Naive thymus-derived CD8-positive, alpha-beta T cell (primary cell): ENCODE measurements around the gene PPP3CA. TPM values are rescaled to one million over a fixed set of nuclear protein-coding genes. Genes with fewer than 3 reads are reported as not detected.
"Not testable (repeated sequence)": the region's sequence is repeated elsewhere in the genome, so short reads cannot be mapped to it uniquely, and the experiment has no call there.

Source experiments
- ATAC-seq, 2 donors: fragments of 150-1000 bp; cut with Tn5 transposase in 1 of 2; sonication (Bioruptor Pico), chemical (Tn5 transposase) in 1 of 2; 1 replicate in 1 of 2; 2 replicates in 1 of 2; pipeline ENCODE4 v1.10.0; 2021; ENCODE audit warnings: mild to moderate bottlenecking in 2 of 2, moderate library complexity in 2 of 2
- POLR2A ChIA-PET: fragments of 350-600 bp; sonication (Branson Sonifier 250); formaldehyde crosslinking; loops from one replicate; lab custom pipeline; 2021; ENCODE audit warnings: antibody characterized with exemption; lab: Charles Lee
- DNase-seq, 10 donors: peaks; one replicate each; pipeline versions ENCODE4 v3.0.0 to v3.0.0-alpha.2; 2020 to 2022
- H3K27ac Mint-ChIP-seq, 10 donors: one replicate each; pipeline ENCODE4 v1.8.0; 2020 to 2022; ENCODE audit warnings: mild to moderate bottlenecking in 10 of 10, mixed read lengths in 10 of 10, moderate library complexity in 4 of 10, inconsistent platforms in 1 of 10
- H3K27me3 Mint-ChIP-seq, 5 donors: one replicate each; pipeline ENCODE4 v1.8.0; 2021 to 2022; ENCODE audit warnings: mixed read lengths in 5 of 5
- H3K36me3 Mint-ChIP-seq, 3 donors: one replicate each; pipeline ENCODE4 v1.8.0; 2020 to 2022; ENCODE audit warnings: mixed read lengths in 3 of 3, mild to moderate bottlenecking in 2 of 3, inconsistent platforms in 1 of 3
- H3K4me1 Mint-ChIP-seq, 4 donors: one replicate each; pipeline ENCODE4 v1.8.0; 2021 to 2022; ENCODE audit warnings: mixed read lengths in 4 of 4
- H3K4me3 Mint-ChIP-seq, 10 donors: one replicate each; pipeline ENCODE4 v1.8.0; 2020 to 2022; ENCODE audit warnings: mild to moderate bottlenecking in 10 of 10, mixed read lengths in 10 of 10, moderate library complexity in 6 of 10, inconsistent platforms in 1 of 10
- H3K9me3 Mint-ChIP-seq, 9 donors: one replicate each; pipeline ENCODE4 v1.8.0; 2020 to 2022; ENCODE audit warnings: mixed read lengths in 9 of 9, mild to moderate bottlenecking in 3 of 9, inconsistent platforms in 1 of 9, moderate library complexity in 1 of 9
- polyA plus RNA-seq, 3 donors: library from polyadenylated mRNA; unstranded; fragments of 300-500 nt; fragmentation: Illumina TruSeq; gene quantifications; one replicate each; pipeline ENCODE4 v1.2.3, GENCODE V29; 2021
- total RNA-seq, 8 experiments: library from RNA in 2 of 8; stranded (reverse) in 2 of 8; gene quantifications; one replicate each; pipeline ENCODE4 v1.2.3 and lab custom pipeline; 2021 to 2026

PPP3CA gene
- total and polyA plus RNA-seq, 5 experiments from 2014 or later: 2.8 to 23.7 (median 7.4) TPM

DNA sequence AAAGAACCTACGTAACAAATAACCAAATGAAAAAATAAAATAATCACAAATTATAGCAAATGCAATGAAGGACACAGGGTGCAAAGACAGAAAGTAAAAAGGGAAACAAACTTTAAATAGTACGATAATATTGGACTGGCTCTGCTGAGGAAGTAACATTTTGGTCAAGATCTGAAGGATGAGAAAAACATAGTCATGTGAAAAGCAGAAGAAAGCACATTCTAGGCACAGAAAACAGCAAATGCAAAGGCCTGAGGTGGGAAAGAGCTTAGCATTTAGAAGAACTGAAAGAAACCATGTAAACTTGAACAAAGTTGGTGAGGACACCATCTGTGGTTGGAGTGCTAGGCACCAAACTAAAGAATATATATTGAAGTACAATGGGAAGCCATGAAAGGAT, 111.2 kb downstream of the PPP3CA start:
- POLR2A ChIA-PET: no interaction called here
- H3K27me3 Mint-ChIP-seq: no peaks in the 10 kb centered on the region
- H3K36me3 Mint-ChIP-seq: no peaks in the 10 kb centered on the region
- ATAC-seq: no peak
- H3K4me3 Mint-ChIP-seq: no peak overlapping the region
- no peaks in the 10 kb centered on the region for H3K9me3 Mint-ChIP-seq
- peaks cover 14 to 52% (median 25%) of the 10 kb centered on the region in 4 donors for H3K4me1 Mint-ChIP-seq
- no peak for DNase-seq
- H3K27ac Mint-ChIP-seq: no peak overlapping the region

DNA sequence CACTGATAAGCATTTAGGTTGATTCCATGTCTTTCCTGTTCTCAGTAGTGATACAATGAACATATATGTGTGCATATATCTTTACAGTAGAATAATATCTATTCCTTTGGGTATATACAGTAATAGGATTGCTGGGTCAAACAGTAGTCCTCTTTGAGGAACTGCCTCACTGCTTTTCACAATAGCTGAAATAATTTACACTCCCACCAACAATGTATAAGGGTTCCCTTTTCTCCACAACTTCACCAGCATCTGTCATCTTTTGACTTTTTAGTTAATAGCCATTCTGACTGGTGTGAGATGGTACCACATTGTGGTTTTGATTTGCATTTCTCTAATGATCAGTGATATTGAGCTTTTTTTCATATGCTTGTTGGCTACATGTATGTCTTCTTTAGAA, 113.2 kb downstream of the PPP3CA start:
- H3K27me3 Mint-ChIP-seq, ATAC-seq, H3K4me3 Mint-ChIP-seq, H3K27ac Mint-ChIP-seq, DNase-seq, POLR2A ChIA-PET, H3K36me3 Mint-ChIP-seq, H3K9me3 Mint-ChIP-seq: not testable (repeated sequence)
- H3K4me1 Mint-ChIP-seq: peaks cover 16 to 52% (median 26%) of the 10 kb centered on the region in 4 donors

DNA sequence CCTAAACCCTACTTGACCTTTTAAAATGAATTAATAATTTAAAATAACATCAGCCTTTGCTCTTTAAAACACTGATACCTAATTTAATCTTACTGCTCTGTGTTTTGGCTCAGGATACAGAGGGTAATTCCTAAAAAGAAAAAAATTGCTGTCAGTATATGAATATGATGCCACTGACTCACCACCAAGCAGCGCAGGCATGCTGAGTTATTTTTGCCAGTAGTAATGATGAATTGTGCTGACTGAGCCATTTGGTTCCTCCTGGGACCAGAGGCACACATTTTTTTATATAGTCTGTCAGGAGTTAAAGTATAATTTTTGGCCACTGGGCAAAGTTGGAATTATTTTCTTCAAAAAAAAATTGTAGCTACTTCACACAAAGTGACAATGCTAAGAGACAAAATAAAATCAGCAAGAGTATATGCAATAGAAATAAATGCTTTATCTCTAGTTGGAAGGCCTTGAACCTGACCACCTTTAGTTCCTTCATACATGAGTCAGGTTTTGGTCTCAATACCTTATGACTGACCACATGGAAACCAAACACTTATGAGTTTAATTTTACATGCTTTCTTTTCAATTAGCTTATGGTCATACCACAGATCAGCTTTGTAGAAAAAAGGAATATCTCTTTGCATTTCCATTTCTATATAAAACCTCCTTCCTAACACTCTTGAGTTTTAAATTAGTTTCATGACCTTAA, 115.1 kb downstream of the PPP3CA start:
- POLR2A ChIA-PET: no interaction called here
- H3K4me1 Mint-ChIP-seq: peaks cover 12 to 36% (median 18%) of the 10 kb centered on the region in 4 donors
- ATAC-seq (no peak), DNase-seq (no peak)
- H3K27me3 Mint-ChIP-seq: no peaks in the 10 kb centered on the region
- H3K9me3 Mint-ChIP-seq: peaks cover 0 to 3% (median 0%) of the 10 kb centered on the region in 9 donors
- no peak overlapping the region for H3K27ac Mint-ChIP-seq
- peaks cover 0 to 3% (median 0%) of the 10 kb centered on the region in 3 donors for H3K36me3 Mint-ChIP-seq
- H3K4me3 Mint-ChIP-seq: no peak overlapping the region

DNA sequence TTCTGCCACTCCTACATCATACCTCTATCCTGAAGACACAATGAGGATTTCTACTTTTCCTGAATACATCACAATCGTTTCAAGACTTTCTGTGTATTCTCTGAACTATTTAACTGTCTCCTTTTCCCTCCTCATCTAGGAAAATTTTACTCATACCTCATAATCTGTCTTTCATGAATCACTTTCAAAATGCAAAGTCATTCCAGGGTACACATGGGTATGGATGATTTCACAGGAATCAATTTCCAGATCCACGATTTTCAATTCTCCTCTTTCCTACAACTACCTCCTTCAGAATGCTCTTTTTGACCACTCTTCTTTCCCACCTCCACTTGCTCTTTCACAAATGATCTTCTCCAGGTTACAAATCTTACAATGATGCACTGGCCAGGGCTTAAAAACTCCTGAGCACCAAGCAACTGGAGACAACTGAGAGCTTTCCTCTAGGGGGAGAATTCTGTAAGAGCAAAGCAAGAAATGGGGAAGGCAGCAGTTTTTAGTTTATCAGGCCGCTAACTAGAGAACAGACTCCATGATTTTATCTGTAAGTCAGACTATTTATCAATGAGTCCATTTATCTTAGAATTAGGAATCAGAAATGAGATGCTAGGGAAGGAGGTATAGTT, 116.4 kb downstream of the PPP3CA start:
- H3K9me3 Mint-ChIP-seq: peaks cover 0 to 3% (median 0%) of the 10 kb centered on the region in 9 donors
- DNase-seq: no peak
- peaks cover 9 to 35% (median 16%) of the 10 kb centered on the region in 4 donors for H3K4me1 Mint-ChIP-seq
- no peak overlapping the region for H3K27ac Mint-ChIP-seq
- no peak overlapping the region for H3K4me3 Mint-ChIP-seq
- peaks cover 0 to 3% (median 0%) of the 10 kb centered on the region in 3 donors for H3K36me3 Mint-ChIP-seq
- no peaks in the 10 kb centered on the region for H3K27me3 Mint-ChIP-seq
- POLR2A ChIA-PET: no interaction called here
- no peak for ATAC-seq

DNA sequence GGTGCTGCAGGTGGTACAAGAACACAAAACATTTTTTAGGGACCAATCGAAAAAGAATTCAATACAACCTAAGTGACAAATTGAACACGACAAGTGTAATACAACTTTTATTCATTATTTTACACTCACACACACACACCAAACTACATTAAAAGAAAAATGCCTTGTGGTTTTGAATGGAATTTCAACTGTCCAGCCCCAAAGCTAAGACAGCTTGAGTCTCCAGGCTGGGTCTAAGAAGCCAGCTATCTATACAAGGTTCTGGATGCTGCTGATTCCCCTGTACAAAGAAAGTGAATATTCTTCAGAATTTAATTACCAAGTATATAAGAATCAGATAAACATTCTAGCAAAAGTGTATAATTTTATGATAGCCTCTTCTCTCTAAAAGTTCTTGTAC, 118.2 kb downstream of the PPP3CA start:
- Mint-ChIP-seq H3K9me3 (peaks cover 0 to 3% (median 0%) of the 10 kb centered on the region in 9 donors), H3K36me3 (peaks cover 0 to 3% (median 0%) of the 10 kb centered on the region in 3 donors), H3K4me3 (no peak overlapping the region), H3K27ac (no peak overlapping the region), H3K27me3 (no peaks in the 10 kb centered on the region), H3K4me1 (peaks cover 12 to 41% (median 18%) of the 10 kb centered on the region in 4 donors)
- POLR2A ChIA-PET: no interaction called here
- DNase-seq (no peak), ATAC-seq (no peak)

DNA sequence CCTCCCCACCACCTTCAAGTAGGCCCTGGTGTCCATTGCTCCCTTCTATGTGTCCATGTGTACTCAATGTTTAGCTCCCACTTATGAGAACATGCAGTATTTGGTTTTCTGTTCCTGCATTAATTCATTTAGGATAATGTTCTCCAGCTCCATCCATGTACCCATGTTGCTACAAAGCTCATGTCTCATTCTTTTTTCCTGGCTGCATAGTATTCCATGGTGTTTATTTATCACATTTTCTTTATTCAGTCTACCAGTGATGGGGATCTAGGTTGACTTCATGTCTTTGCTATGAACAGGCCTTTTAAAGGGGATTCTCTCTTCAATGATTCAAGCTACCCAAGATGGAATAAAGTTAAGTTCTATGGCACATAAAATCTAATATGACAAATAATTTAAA, 119.6 kb downstream of the PPP3CA start:
- DNase-seq: no peak
- Mint-ChIP-seq H3K4me3 (no peak overlapping the region), H3K4me1 (peaks cover 14 to 48% (median 16%) of the 10 kb centered on the region in 4 donors), H3K9me3 (peaks cover 0 to 3% (median 0%) of the 10 kb centered on the region in 9 donors), H3K27me3 (no peaks in the 10 kb centered on the region), H3K27ac (no peak overlapping the region), H3K36me3 (peaks cover 0 to 3% (median 0%) of the 10 kb centered on the region in 3 donors)
- POLR2A ChIA-PET: no interaction called here
- ATAC-seq: no peak

DNA sequence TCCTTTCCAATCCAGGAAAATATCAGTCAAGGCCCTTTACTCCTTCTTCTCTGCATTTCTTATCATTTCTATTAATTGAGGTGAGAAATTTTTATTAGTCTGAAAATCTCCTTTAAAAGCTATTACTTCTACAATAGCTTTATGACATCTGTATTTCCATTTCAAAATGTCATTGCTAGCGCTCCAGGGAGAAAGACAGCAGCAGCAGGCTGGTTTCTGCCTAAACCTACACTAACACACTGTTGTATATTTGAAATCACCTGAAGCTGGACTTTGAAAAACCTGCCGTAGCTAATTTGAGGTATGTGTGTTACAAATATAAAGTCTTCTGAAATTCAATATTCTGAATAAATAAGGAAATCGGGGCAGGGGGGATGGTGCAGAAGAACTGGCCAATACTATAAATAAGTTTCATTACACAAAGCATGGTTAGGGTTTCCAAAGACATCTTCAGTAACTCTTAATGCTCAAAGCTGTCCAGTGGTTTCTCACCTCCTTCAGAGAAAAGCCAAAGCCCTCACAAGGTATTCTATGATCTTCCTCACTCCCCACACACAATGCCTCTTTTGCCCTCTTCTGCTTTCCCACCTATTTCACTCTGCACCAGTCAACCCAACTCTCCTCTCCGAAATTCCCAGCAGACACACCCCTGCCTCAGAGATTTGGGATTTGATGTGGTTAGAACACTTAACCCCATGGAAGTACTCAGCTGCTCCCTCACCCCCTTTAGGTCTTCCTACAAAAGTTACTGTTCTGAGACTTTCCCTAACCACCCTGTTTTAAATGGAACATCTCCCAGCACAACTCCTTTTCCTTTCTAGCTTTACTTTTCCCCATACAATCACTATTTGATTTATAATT, 122.7 kb downstream of the PPP3CA start:
- Mint-ChIP-seq H3K27me3 (no peaks in the 10 kb centered on the region), H3K9me3 (peaks cover 0 to 3% (median 0%) of the 10 kb centered on the region in 9 donors), H3K4me1 (peaks cover 3 to 43% (median 10%) of the 10 kb centered on the region in 4 donors), H3K4me3 (no peak overlapping the region), H3K27ac (peak overlapping the region in 1 of 10 donors; percentile 23), H3K36me3 (peaks cover 0 to 3% (median 0%) of the 10 kb centered on the region in 3 donors)
- ATAC-seq (no peak), DNase-seq (no peak)
- POLR2A ChIA-PET: no interaction called here

DNA sequence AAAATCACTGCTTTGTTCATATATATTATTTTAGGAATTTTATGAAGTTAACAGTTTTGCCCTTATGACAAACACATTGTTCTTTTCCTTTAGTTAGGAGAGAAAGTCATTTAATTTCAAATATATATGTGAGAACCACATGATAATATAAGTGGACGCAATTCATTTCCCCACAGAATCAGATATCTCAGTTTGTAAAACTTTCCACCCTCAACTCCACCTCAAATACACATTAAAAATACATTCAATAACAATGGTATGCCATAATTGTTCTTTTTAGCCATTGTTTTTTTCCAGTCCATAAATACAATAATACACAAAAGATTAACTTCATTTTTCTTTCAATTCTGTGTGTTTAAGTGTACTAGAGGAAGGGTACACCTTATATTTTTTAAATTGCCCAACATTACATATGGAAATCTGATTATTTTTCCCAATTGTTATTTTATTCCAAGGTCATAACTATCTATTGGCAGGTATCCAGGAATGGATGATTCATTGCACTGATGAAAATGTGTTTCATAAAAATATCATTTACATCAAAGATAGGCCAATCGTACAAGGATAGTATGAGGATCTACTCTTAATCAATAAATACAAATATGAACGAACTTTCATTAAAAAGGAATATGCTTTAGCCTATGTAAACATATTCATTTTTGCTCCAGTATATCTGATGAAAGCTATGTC, 125.0 kb downstream of the PPP3CA start:
- H3K27me3 Mint-ChIP-seq: no peaks in the 10 kb centered on the region
- no peaks in the 10 kb centered on the region for H3K36me3 Mint-ChIP-seq
- no peaks in the 10 kb centered on the region for H3K9me3 Mint-ChIP-seq
- no peak overlapping the region for H3K4me3 Mint-ChIP-seq
- DNase-seq (no peak), ATAC-seq (no peak)
- H3K27ac Mint-ChIP-seq: no peak overlapping the region
- POLR2A ChIA-PET: no interaction called here
- peaks cover 6 to 55% (median 10%) of the 10 kb centered on the region in 4 donors for H3K4me1 Mint-ChIP-seq

DNA sequence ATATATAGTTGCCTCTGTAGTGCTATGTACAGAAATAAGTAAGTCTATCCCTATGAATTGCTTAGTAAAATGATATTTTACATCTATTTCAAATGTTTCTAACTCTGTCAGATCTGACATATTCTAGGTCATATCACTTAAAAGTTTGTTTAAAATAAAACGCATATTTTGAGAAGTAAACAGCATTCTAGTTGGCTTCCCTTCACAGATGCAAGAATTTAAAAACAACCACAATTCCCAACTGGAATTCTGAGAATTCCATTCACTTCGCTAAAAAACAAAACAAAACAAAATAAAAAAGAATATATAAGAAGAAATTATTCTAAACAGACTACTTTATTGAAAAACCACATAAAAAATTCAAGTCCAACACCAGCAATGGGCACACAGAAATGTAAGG, 126.0 kb downstream of the PPP3CA start:
- Mint-ChIP-seq H3K27ac (no peak overlapping the region), H3K36me3 (no peaks in the 10 kb centered on the region), H3K27me3 (no peaks in the 10 kb centered on the region), H3K4me3 (no peak overlapping the region), H3K4me1 (peaks cover 6 to 53% (median 8%) of the 10 kb centered on the region in 4 donors), H3K9me3 (no peaks in the 10 kb centered on the region)
- POLR2A ChIA-PET: no interaction called here
- DNase-seq (no peak), ATAC-seq (no peak)

DNA sequence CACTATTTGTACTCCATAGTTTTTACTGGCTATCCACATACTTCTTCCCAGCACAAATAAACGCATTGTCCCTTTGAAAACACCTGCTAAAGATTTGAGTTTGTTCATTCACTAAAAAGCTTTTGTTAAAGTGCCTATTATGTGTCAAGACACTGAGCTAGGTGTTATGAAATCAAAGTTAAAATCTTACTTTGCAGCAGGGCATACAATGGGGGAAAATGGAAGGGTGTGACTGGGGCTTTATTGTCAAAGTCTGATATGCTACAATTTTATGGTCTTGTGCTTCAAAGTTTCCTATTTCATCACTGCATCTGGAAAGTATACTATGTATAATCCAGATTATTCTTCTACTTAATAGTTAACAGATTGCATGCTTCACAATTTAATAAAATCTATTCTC, 128.4 kb downstream of the PPP3CA start:
- DNase-seq (no peak), ATAC-seq (no peak)
- H3K4me1 Mint-ChIP-seq: peaks cover 4 to 45% (median 6%) of the 10 kb centered on the region in 4 donors
- no peak overlapping the region for H3K27ac Mint-ChIP-seq
- no peaks in the 10 kb centered on the region for H3K27me3 Mint-ChIP-seq
- H3K36me3 Mint-ChIP-seq: no peaks in the 10 kb centered on the region
- no peak overlapping the region for H3K4me3 Mint-ChIP-seq
- POLR2A ChIA-PET: no interaction called here
- peaks cover 0 to under 1% (median 0%) of the 10 kb centered on the region in 9 donors for H3K9me3 Mint-ChIP-seq

DNA sequence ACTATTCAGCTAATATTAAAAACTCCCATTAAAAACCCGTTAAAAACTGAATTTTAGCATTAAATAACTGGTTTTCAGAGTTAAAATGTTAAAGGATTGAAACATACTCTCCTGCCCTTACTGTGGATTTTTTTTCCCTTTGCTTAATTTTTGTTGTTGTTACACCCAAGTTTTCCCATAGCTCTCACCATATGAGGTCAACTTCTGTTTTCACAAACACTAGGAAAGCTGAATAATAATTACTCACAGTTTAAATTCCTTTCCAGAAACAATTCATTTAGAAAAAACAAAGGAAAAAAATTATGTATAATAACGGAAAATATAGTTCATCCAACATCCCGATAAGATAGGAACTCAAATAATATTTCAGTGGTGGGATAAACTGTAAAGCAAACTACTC, 129.0 kb downstream of the PPP3CA start:
- no peak overlapping the region for H3K27ac Mint-ChIP-seq
- H3K9me3 Mint-ChIP-seq: peaks cover 0 to 3% (median 0%) of the 10 kb centered on the region in 9 donors
- H3K27me3 Mint-ChIP-seq: no peaks in the 10 kb centered on the region
- POLR2A ChIA-PET: no interaction called here
- H3K36me3 Mint-ChIP-seq: no peaks in the 10 kb centered on the region
- H3K4me3 Mint-ChIP-seq: no peak overlapping the region
- ATAC-seq: no peak
- no peak for DNase-seq
- H3K4me1 Mint-ChIP-seq: peaks cover 4 to 40% (median 6%) of the 10 kb centered on the region in 4 donors

DNA sequence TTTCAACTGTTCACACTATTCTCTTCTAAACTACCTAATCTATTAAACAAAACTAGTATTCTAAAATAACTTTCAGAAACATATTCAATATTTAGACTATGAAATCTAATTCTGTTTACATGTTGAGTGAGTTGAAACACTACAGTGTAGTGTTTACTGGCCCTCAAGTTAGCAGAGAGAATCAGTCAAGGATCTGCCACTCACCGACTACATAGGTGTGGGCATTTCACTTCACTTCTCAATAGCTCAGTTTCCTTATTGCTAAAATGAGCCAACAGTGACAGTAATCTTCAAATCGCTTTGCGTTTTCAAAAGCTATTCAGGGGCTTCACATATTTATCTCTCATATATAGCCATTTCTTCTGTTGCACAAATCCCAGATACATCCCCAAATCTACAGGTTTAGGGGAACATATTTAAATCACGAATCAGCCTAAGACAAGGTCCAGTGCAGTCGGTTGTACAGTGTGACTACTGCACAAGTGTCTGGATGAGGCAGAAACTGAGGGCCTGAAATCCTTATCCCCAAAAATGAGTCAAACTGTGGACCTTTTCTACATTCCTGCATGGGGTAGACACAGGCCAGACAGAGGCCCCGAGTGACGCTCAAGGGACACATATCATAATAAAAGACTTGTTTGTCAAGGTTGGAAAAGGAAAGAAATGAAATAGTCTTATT, 129.8 kb downstream of the PPP3CA start:
- ATAC-seq (no peak), DNase-seq (no peak)
- Mint-ChIP-seq H3K9me3 (peaks cover 0 to 3% (median 0%) of the 10 kb centered on the region in 9 donors), H3K27ac (no peak overlapping the region), H3K4me3 (no peak overlapping the region), H3K36me3 (no peaks in the 10 kb centered on the region), H3K4me1 (peaks cover 2 to 31% (median 6%) of the 10 kb centered on the region in 4 donors), H3K27me3 (no peaks in the 10 kb centered on the region)
- POLR2A ChIA-PET: no interaction called here
